H54 (cell line): Measurements from ENCODE around the gene RAB36.

Experiments
- DNase-seq: peaks from one replicate; pipeline ENCODE4 v3.0.0; 2011; ENCODE audit warnings: low spot score, mixed read lengths; ENCODE audit not compliant: insufficient read length
- FAIRE-seq: peaks from 3 replicates; lab custom pipeline; 2011; peaks lifted over from hg19 to GRCh38; lab: Jason Lieb, UNC
- POLR2A ChIP-seq: IDR thresholded peaks from 2 replicates; pipeline ENCODE4 v1.6.1; 2011; ENCODE audit warnings: low read depth, mild to moderate bottlenecking, low read length

Gene RAB36

DNA sequence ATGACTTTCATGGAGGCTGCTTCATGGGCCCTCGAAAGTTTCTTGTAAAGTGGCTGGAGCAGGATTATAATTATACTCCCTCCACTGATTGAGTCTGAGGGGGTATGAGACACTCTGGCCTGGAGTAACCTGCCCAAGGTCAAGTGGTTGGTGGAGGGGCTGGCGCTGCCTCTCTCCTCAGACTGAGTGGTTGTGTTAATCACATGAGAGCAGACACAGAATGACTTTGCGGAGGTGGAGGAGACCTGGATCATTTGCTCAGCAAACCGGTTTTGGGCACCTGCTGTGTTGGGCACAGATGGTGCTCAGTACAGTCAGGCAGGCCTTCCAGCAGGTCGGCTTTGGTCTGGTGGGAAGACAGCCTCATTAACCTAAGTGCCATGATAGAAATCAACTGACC, 46.9 kb downstream of the RAB36 start:
- no peak for FAIRE-seq
- TF ChIP-seq POLR2A = no peak
- no peak for DNase-seq

GRCh38 chr22:23192558-23192957, 47.3 kb downstream of the RAB36 start:
- no peak for TF ChIP-seq POLR2A
- DNase-seq (no peak), FAIRE-seq (no peak)

GRCh38 chr22:23193196-23193827, 48.0 kb downstream of the RAB36 start:
- TF ChIP-seq POLR2A = no peak
- FAIRE-seq = no peak

DNA sequence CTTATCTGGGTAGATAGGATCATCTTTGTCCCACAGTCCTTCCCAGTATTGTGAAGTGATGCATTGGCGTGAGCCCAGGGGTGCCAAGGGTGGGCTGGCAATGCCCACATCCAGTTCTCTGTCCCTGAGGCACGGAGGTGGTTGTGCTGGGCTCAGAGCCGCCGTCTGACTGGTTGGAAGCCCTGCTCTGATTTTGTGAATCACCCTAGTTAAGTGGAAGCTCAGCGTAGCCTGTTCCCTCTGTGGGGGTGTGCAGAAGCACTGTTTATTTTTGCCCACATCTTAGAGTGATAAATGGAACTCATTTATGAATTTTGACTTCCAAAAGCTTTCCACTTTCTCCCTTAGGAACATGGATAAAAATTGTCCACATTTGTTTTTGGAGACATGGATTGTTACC, 48.6 kb downstream of the RAB36 start:
- FAIRE-seq (no peak), DNase-seq (no peak)
- no peak for TF ChIP-seq POLR2A

More at GRCh38 chr22:23193196-23193827, 48.0 kb downstream of the RAB36 start:
- no peak for DNase-seq

DNA sequence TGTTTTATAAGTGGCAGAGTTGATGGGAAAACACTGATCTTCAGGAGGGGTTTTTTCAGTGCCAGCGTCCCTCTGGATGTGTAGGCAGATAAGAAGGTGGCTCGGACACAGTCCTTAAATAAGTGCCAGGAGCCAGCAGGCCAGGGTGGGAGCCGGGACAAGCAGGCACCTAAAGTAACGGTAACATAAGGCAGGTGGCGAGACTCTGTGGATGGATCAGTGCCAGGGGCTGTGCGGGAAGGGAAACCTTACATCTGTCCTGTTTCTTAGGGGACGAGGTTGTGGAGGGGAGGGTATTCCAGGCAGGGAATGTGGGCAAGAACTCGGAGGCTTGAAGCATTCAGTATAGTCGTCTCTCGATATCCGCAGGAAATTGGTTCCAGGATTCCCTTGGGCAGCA, 50.9 kb downstream of the RAB36 start:
- no peak for FAIRE-seq
- TF ChIP-seq POLR2A = no peak
- no peak for DNase-seq

DNA sequence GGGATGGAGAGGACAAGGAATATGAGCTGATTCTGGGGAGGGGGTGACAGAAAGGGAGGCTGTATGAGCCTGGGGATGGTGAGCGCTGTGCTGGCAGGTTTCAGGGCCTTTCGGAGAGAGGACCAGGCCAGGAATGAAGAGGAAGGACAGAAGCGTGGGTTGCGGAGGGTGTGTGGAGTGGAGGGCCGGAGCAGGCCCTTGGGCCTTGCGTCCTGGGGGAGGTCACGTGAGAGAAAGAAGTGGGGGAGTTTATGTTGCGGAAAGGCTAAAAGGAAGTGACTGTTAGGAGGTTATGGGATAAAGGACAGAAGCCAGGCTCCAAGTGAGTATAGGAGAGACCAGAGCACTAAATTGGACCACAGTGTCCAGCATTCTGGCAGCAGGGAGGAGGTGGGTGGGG, 52.6 kb downstream of the RAB36 start:
- no peak for TF ChIP-seq POLR2A
- DNase-seq (no peak), FAIRE-seq (no peak)

- DNase-seq (no peak), FAIRE-seq (no peak)
- no peak for TF ChIP-seq POLR2A
Measured at GRCh38 chr22:23199159-23199558, 53.9 kb downstream of the RAB36 start.

- FAIRE-seq = no peak
- no peak for TF ChIP-seq POLR2A
- DNase-seq = no peak
Measured at GRCh38 chr22:23200898-23201297, 55.6 kb downstream of the RAB36 start.

DNA sequence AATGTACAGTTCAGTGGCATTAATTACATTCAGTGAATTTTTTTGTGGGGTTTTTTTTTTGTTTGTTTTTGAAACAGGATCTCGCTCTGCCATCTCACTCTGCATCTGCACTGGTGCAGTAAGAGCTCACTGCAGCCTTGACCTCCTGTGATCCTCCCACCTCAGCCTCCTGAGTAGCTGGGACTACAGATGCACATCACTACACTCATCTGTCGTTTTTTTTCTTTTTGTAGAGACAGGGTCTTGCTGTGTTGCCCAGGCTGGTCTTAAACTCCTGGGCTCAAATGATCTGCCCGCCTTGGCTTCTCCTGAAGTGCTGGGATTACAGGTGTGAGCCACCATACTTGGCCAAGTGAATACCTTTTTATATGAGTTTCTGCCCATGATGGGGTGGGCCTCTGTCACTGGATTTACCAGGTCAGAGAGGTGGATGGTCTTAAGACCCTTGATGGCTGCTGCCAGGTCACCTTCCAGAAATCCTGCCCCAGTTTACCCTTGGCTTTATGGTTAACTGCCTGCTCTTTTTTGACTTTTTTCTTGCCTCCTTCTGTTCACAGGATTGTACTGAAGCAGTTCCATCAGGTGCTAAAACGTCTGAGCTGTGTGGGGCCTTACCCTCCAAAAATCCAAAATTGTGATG, 57.7 kb downstream of the RAB36 start:
- no peak for TF ChIP-seq POLR2A
- DNase-seq (no peak), FAIRE-seq (no peak)

DNA sequence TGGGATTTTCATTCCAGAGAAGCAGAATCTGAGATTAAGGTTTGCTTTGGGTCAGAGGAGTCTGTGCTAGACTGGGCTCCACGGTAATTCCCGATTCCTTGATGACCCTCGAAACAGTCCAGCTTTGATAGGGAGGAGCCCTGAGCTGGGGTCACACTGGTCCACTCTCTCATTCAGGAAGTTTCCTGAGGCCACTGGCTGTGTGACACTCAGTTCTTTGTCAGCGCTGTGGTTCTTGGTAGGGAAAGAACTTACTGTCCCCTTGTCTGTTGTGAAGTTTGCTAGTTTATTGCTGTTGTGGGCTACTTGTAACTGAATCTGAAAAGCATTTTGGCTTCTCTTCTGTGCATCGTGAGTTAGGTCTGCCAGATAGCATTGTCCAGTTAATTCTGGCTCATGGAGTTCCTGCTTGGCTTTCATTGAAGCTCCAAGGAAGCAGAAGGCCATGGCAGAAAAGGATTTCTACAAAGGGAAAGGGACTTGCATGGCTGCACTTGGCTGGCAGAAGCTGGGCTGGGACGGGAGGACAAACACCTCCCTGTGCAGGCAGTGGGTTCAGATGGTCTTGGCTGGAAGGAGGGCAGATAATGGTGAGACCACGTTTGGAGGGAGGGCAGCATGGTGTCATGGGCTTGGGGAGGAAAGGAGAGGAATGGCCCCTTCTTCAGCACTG, 58.3 kb downstream of the RAB36 start:
- TF ChIP-seq POLR2A = no peak
- FAIRE-seq (no peak), DNase-seq (no peak)

DNA sequence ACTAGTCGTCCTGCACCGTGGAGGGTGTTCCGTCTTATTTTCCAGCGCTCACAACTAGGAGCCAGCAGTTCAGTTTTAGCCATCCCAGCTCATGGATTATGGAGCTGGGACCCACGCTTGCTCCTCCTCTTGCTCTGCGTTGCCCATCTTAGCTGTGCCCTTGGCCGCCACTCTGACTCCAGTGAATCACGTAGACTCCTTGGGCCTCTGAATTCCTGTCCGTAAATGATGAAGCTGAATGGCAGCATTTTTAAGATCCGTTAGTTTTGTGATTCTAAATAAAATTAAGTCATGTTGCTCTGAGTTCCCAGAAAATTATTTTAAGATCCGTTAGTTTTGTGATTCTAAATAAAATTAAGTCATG, 58.8 kb downstream of the RAB36 start:
- TF ChIP-seq POLR2A = no peak
- DNase-seq (no peak), FAIRE-seq (no peak)

- TF ChIP-seq POLR2A = no peak
- DNase-seq = no peak
- FAIRE-seq = no peak
Measured at GRCh38 chr22:23204541-23205157, 59.4 kb downstream of the RAB36 start.

GRCh38 chr22:23205339-23206049, 60.2 kb downstream of the RAB36 start:
- TF ChIP-seq POLR2A = no peak
- FAIRE-seq (no peak), DNase-seq (no peak)

GRCh38 chr22:23206915-23207314, 61.6 kb downstream of the RAB36 start:
- TF ChIP-seq POLR2A = no peak
- FAIRE-seq (no peak), DNase-seq (no peak)
